IMR-90 (cell line): ENCODE measurements around the gene TMEM237.

ENCODE experiments used
- BHLHE40 ChIP-seq: fragments of 150-350 bp; IDR thresholded peaks from 2 replicates; pipeline ENCODE4 v1.6.1; 2016; ENCODE audit warnings: mild to moderate bottlenecking, low read depth, low read length
- CEBPB ChIP-seq: IDR thresholded peaks from 2 replicates; pipeline ENCODE4 v1.6.1; 2012; ENCODE audit warnings: low read depth, low read length, improper control_type of control experiment
- CHD1 ChIP-seq: IDR thresholded peaks from 2 replicates; pipeline ENCODE4 v1.6.1; 2012; ENCODE audit warnings: low read depth, low read length, improper control_type of control experiment
- CTCF ChIP-seq: conservative IDR thresholded peaks from 2 replicates; pipeline ENCODE4 v1.5.1; 2012; ENCODE audit warnings: mild to moderate bottlenecking, low read depth, low read length, improper control_type of control experiment
- FOS ChIP-seq: fragments of 150-350 bp; IDR thresholded peaks from 2 replicates; pipeline ENCODE4 v1.6.1; 2016; ENCODE audit warnings: low read depth, low read length
- POLR2A ChIP-seq: IDR thresholded peaks from 2 replicates; pipeline ENCODE4 v1.6.1; 2012; ENCODE audit warnings: mild to moderate bottlenecking, low read depth, low read length
- RCOR1 ChIP-seq: IDR thresholded peaks from 2 replicates; pipeline ENCODE4 v1.6.1; 2012; ENCODE audit warnings: mild to moderate bottlenecking, low read length, improper control_type of control experiment; ENCODE audit not compliant: insufficient replicate concordance
- RFX5 ChIP-seq: IDR thresholded peaks from 2 replicates; pipeline ENCODE4 v1.8.0; 2012; ENCODE audit warnings: low read depth, mild to moderate bottlenecking, low read length, moderate library complexity
- SMC3 ChIP-seq: fragments of 150-350 bp; IDR thresholded peaks from 2 replicates; pipeline ENCODE4 v1.6.1; 2016; ENCODE audit warnings: low read depth, mild to moderate bottlenecking, antibody characterized with exemption, low read length, moderate library complexity
- USF2 ChIP-seq: fragments of 150-350 bp; IDR thresholded peaks from 2 replicates; pipeline ENCODE4 v1.6.1; 2017; ENCODE audit warnings: mild to moderate bottlenecking, antibody characterized with exemption, low read length, low read depth

- no peak for TF ChIP-seq RCOR1
- no peak for TF ChIP-seq CTCF
- no peak for TF ChIP-seq USF2
- TF ChIP-seq BHLHE40: no peak
- no peak for TF ChIP-seq CEBPB
- TF ChIP-seq SMC3: no peak
- TF ChIP-seq RFX5: no peak
- TF ChIP-seq CHD1: no peak
- TF ChIP-seq POLR2A: no peak
- TF ChIP-seq FOS: no peak
Observed at GRCh38 chr2:201674794-201675193, 31.5 kb upstream of the TMEM237 start.
